Measurements from ENCODE around the gene PFDN1. TPM values are rescaled to one million over a fixed set of nuclear protein-coding genes. Genes with fewer than 3 reads are reported as not detected.
A peak's percentile ranks its signal among the peaks of the same experiment; 100 is the strongest.

Gene PFDN1
- total and polyA plus RNA-seq, 9 of the 15 experiments (the other 6 are each of a cell fraction or from before 2014, with no cell fraction given): 45.5 to 215 (median 78.0) TPM

DNA sequence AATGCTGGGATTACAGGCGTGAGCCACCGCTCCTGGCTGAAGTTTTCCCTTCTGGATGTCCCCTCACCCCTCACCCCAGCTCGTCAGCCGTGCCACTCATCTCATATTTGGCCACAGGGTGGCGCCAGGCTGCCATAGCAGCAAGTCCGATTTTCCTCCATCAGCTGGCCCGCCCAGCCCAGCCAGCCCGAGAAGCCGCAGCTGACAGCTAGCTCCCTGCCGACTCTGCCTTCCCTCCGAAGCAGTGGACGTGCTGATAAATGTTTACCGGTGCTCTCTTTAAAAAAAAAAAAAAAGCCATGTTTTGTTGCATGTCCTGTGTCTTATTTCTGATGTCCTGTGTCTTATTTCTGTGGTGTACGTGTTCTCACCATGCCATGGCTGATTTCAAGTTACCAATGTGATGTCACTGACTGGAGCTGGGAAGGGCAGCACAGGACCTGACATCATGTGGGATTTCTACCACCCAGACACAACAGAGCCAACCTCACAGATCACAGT, 58.3 kb downstream of the PFDN1 start (continued):
- TF ChIP-seq, protein P1, sequence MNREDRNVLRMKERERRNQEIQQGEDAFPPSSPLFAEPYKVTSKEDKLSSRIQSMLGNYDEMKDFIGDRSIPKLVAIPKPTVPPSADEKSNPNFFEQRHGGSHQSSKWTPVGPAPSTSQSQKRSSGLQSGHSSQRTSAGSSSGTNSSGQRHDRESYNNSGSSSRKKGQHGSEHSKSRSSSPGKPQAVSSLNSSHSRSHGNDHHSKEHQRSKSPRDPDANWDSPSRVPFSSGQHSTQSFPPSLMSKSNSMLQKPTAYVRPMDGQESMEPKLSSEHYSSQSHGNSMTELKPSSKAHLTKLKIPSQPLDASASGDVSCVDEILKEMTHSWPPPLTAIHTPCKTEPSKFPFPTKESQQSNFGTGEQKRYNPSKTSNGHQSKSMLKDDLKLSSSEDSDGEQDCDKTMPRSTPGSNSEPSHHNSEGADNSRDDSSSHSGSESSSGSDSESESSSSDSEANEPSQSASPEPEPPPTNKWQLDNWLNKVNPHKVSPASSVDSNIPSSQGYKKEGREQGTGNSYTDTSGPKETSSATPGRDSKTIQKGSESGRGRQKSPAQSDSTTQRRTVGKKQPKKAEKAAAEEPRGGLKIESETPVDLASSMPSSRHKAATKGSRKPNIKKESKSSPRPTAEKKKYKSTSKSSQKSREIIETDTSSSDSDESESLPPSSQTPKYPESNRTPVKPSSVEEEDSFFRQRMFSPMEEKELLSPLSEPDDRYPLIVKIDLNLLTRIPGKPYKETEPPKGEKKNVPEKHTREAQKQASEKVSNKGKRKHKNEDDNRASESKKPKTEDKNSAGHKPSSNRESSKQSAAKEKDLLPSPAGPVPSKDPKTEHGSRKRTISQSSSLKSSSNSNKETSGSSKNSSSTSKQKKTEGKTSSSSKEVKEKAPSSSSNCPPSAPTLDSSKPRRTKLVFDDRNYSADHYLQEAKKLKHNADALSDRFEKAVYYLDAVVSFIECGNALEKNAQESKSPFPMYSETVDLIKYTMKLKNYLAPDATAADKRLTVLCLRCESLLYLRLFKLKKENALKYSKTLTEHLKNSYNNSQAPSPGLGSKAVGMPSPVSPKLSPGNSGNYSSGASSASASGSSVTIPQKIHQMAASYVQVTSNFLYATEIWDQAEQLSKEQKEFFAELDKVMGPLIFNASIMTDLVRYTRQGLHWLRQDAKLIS (CRISPR knock-in tag; IDR thresholded peaks at IDR 0.05): no peak
- TF ChIP-seq POLR2G (IDR thresholded peaks at IDR 0.05; ENCODE audit: low read depth, low read length): 0 out of 2 replicates have a peak, but pooled peaks have one; percentile 38
- TF ChIP-seq SRSF9 (IDR thresholded peaks at IDR 0.05; ENCODE audit: borderline replicate concordance, low read depth, low read length): no peak
- no peak for TF ChIP-seq SMAD3 (CRISPR knock-in tag; conservative IDR thresholded peaks at IDR 0.05)
- no peak for TF ChIP-seq NCOA4 (IDR thresholded peaks at IDR 0.05; ENCODE audit: partially characterized antibody)
- TF ChIP-seq, protein P2, sequence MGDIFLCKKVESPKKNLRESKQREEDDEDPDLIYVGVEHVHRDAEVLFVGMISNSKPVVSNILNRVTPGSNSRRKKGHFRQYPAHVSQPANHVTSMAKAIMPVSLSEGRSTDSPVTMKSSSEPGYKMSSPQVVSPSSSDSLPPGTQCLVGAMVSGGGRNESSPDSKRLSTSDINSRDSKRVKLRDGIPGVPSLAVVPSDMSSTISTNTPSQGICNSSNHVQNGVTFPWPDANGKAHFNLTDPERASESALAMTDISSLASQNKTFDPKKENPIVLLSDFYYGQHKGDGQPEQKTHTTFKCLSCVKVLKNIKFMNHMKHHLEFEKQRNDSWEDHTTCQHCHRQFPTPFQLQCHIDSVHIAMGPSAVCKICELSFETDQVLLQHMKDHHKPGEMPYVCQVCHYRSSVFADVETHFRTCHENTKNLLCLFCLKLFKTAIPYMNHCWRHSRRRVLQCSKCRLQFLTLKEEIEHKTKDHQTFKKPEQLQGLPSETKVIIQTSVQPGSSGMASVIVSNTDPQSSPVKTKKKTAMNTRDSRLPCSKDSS (IDR thresholded peaks at IDR 0.05; ENCODE audit: low read depth, partially characterized antibody): no peak
- no peak for TF ChIP-seq GTF2F1 (IDR thresholded peaks at IDR 0.05; ENCODE audit: low read depth, low read length)
- TF ChIP-seq, protein P3, sequence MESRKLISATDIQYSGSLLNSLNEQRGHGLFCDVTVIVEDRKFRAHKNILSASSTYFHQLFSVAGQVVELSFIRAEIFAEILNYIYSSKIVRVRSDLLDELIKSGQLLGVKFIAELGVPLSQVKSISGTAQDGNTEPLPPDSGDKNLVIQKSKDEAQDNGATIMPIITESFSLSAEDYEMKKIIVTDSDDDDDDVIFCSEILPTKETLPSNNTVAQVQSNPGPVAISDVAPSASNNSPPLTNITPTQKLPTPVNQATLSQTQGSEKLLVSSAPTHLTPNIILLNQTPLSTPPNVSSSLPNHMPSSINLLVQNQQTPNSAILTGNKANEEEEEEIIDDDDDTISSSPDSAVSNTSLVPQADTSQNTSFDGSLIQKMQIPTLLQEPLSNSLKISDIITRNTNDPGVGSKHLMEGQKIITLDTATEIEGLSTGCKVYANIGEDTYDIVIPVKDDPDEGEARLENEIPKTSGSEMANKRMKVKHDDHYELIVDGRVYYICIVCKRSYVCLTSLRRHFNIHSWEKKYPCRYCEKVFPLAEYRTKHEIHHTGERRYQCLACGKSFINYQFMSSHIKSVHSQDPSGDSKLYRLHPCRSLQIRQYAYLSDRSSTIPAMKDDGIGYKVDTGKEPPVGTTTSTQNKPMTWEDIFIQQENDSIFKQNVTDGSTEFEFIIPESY (CRISPR knock-in tag; IDR thresholded peaks at IDR 0.05): 0 out of 2 replicates have a peak, but pooled peaks have one; percentile 22
- TF ChIP-seq STAG1 (CRISPR knock-in tag; IDR thresholded peaks at IDR 0.05; ENCODE audit: borderline replicate concordance): peak; percentile 66; the same call in 1 of the 2 replicates
- TF ChIP-seq SREBF2 (CRISPR knock-in tag; IDR thresholded peaks at IDR 0.05): no peak
- TF ChIP-seq NR3C1 (CRISPR knock-in tag; IDR thresholded peaks at IDR 0.05): no peak
- TF ChIP-seq RCOR1 (IDR thresholded peaks at IDR 0.05; ENCODE audit: borderline replicate concordance in 1 of 2, low read depth in 2 of 2, low read length in 2 of 2): peak in 1 of 2 experiments; percentile 73; a peak in 1 of 4 replicates
- no peak for TF ChIP-seq ASH1L (IDR thresholded peaks at IDR 0.05; ENCODE audit: borderline replicate concordance, low read depth, partially characterized antibody)
- no peak for TF ChIP-seq RUNX1 (IDR thresholded peaks at IDR 0.05; ENCODE audit: low read depth)
- no peak for TF ChIP-seq NFE2 (IDR thresholded peaks at IDR 0.05; ENCODE audit: low read depth)
- TF ChIP-seq HDGF (IDR thresholded peaks at IDR 0.05): 0 out of 2 replicates have a peak, but pooled peaks have one; percentile 35
- TF ChIP-seq SRSF3 (IDR thresholded peaks at IDR 0.05; ENCODE audit: insufficient read depth, low read length): no peak
- no peak for TF ChIP-seq CBFA2T3 (IDR thresholded peaks at IDR 0.05)
- TF ChIP-seq, protein P4, sequence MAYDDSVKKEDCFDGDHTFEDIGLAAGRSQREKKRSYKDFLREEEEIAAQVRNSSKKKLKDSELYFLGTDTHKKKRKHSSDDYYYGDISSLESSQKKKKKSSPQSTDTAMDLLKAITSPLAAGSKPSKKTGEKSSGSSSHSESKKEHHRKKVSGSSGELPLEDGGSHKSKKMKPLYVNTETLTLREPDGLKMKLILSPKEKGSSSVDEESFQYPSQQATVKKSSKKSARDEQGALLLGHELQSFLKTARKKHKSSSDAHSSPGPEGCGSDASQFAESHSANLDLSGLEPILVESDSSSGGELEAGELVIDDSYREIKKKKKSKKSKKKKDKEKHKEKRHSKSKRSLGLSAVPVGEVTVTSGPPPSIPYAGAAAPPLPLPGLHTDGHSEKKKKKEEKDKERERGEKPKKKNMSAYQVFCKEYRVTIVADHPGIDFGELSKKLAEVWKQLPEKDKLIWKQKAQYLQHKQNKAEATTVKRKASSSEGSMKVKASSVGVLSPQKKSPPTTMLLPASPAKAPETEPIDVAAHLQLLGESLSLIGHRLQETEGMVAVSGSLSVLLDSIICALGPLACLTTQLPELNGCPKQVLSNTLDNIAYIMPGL (CRISPR knock-in tag; IDR thresholded peaks at IDR 0.05): no peak
- TF ChIP-seq GATAD2B (IDR thresholded peaks at IDR 0.05; ENCODE audit: borderline replicate concordance): no peak

Measured in K562 (cell line).